HCEC 1CT (cell line): ENCODE data around the gene FADS2.

ENCODE experiments used
- DNase-seq: peaks from one replicate; pipeline ENCODE4 v3.0.0-alpha.2; 2017

The FADS2 gene

DNA sequence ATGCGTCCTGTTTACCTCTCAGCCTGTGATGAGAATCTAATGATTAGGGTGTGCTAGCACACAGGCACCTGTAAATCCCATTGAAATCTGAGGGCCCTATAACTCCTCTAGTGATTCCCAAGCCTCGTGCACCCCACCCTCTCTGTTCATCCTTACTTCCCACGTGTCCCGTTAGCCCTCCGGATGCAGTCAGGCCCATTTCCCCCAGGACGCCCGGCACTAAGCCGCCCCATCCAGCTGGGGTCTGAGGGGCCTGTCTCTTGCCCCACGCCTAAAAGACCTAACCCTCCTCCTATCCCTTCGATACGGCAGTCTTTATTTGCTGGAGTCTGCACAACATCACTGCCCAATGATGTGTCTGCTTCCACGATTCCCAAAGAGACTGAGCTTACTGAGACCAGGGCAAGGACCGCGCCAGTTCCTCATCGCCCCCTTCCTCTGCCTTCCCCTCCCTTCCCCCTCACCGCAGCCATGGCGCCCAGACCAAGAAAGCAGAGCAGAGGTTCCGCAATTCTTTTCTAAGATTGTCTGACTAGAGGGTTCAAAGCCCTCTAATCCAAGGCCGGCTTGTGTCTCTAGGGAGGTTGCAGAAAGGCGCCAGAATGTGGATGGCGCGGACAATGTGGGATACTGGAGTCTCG, 1.1 kb upstream of the FADS2 start:
- peak; percentile 10 for DNase-seq

DNA sequence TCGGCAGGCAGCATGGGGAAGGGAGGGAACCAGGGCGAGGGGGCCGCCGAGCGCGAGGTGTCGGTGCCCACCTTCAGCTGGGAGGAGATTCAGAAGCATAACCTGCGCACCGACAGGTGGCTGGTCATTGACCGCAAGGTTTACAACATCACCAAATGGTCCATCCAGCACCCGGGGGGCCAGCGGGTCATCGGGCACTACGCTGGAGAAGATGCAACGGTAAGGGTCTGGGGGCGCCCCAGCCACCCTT, 204 bp downstream of the FADS2 start:
- DNase-seq = no peak

DNA sequence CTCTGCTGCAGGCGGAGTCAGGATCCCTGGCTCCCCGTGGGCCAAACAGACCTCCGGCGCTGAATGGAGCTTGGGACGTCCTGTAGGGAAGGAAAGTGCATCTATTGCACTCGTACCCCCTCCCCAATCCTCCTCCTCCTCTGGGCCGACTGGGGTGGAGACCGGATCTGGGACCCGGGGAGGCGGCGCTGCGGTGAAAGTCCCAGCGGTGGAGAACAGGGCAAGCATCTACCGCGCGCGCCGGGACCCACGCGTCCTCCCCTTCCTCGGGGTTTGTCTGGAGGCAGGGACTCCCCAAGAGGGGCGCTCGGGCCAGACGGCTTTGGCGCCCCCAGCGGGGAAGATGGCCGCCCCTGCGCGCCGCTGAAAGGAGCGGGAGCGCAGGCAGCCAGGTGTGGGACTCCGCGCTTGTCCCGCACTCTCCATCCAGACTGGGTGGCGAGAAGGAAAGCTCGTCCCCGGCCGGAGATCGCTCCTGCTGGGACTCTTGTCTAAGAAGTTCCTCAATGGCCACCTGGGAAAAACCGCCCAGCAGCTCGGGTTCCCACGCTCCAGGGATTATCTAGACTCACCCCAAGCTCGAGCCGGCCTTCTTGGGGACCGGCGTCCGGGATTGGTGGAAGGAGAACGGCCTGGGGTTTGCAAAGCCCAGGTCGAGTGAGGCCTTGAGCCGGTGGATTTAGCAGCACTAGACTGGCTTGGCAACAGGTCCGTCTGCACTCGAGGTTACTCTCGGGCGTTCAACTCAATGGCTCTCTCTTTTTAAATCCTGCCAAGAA, 718 bp downstream of the FADS2 start:
- DNase-seq = peak; percentile 32

DNA sequence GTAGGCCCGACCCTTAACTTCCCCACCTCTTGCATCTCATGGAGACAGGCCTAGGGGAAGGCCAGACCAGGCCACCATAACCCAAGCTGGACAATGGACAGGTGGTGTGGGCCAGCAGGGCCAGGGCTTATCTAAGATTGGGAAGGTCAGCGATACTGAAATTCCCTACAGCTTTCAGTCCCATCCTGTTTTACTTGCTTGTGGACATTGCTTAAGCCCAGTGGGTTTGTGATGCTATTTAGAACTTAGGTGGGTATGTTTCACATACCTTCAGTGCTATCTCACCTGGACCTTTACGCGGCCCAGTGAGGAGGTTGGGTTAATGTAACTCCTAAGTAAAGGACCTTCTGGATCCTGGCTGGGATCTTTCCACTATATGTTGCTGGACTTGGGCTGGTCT, 1.7 kb downstream of the FADS2 start:
- no peak for DNase-seq

DNA sequence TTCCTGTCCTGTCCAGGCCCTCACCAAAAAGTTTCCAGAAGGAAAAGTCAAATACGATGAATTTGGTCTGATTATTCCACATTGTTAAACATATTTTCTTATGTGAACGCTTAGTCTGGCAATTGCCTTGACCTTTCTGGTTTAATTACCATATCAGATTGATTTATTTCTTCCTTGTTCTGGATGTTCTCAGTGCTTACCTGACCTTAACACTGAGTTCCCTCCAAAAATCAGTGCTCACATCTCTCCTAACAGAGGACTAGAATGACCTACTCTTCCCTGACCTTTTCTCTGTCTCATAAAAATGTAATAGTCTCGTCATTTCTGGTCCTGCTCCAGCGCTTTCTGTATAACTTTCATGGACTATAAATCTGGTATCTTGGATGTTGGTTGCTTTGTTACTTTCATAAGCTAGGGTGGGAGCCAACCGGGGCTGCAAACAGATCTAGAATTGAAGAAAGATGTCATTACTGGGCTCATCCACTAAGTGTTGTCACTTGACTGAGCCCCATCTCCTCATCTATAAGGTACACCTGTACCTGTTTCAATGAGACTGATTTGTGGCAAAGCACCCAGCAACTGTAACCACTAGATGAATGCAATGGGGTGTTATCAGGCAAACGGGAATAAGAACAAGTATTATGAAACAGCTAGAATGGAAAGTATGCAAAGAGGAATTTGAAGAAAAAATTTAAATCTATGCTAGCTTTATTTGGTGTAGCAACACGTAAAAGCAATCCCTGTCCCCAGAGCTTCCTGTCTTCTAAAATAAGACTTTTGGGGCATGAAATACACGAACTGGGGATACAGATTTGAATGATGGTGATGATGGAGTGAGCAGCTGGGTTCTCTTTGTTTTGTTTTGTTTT, 2.4 kb downstream of the FADS2 start:
- no peak for DNase-seq

DNA sequence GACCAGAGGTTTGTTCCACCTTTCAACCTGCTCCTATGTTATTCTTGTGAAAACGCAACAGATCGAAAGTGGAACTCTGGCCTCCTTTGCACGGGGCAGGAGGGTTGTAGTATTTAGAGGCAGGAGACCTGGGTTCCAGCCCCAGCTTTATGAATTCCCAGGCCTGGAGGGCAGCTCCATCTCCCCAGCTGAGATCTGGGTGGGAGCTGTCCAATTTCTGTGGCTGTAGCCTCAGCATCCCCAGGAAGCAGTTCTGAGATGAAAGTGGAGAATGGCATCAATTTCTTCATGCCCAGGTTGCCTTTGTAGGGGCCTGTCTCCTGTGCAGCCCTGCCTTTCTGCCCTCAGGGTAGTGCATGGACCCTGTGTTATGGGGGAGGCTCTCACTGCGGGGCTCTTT, 4.1 kb downstream of the FADS2 start:
- DNase-seq = no peak

DNA sequence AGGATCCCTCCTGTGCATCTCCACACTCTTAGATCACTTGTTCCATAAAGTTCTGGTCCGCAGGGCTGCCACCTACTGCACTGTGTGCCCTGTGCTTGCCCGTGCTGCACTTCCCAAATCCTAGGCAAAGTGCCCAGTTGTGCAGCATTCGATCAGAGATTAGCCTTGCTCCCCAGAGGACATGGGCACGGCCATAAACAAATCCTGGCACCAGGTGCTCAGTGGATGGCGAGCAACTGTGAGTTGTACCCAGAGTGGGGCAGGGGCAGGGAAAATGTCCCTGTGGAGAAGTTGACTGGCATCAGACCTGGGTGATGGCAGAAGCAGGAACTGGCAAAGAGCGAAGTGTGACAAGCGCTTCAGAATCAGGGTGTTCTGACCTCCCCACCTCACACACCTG, 4.7 kb downstream of the FADS2 start:
- no peak for DNase-seq

DNA sequence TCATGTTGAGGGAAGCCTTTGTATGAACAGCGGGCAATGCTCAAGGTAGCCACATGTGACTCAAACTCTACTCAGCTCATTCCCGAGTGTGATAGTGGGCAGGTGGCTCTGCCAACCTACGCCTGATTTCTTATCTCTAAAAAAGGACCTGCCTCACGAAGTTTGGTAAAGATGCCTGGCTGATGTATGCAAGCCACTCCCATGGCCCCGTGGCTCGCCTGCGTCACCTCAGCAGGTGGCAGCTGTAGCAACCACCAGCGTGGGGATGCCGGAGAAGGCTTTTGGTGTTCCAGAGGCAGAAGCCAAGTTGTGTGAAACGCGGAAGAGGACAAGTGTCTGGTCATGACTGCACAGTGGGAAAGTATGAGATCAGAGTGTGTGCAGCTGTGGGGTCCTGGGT, 5.4 kb downstream of the FADS2 start:
- DNase-seq = no peak

DNA sequence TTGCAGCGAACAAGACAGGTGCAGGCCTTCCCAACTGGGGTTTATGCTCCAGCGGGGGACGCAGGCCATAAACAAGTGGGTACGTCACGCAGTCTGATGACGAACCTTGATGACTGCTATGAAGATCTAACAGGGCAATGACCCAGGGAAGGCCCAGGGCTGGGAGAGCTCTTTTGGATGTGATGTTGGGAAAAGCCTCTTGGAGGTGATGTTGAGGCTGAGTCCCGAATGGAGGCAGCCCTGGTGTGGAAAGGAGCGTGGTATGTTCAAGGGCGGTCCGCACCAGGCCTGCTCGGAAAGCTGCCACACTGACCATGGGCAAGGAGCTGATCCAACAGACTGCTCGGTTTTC, 5.8 kb downstream of the FADS2 start:
- DNase-seq = no peak

DNA sequence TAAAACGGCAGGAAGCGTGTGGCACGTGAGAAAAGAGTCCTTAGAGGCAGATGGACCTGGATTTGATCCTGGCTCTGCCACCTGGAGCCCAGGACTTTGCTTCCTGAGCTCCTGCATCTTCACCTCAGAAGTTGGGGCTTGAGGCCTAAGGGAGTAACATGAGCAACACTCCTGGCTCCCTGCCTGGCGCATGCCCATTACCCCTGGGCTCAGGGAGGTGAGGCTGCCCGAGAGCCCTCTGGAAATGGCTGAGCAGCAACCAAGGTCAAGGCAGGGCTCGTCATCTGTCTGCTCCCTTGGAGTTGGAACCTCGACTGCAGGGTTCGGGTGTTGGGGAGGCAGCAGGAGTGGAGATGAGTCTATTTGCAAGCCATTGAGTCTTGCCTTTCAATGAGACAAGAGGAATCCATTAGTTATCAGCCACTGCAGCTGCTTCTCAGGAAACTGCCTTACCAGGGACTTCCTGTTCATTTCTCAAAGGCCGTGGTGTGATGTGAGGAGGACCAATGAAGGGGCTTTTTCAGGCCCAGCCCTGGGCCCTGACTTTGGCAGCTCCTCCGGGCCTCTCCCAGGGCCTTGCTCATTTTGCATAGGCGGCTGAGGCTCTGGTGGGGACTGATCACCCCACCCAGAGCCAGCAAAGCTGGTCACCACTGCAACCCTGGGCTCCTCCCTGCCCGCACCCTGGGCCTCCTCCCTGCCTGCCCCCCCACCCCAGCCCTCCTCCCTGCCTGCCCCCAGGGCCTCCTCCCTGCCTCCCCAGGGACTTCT, 6.4 kb downstream of the FADS2 start:
- peak; percentile 89 for DNase-seq

DNA sequence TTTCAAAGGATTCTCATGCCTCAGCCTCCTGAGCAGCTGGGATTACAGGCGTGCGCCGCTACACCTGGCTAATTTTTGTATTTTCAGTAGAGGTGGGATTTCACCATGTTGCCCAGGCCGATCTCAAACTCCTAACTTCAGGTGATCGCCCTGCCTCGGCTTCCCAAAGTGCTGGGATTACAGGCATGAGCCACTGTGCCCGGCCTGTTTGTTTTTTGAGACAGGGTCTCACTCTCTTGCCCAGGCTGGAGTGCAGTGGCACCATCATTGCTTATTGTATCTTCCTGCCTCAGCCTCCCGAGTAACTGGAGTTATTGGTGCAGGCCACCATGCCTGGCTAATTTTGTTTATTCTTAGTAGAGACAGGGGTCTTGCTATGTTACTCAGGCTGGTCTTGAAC, 8.1 kb downstream of the FADS2 start:
- no peak for DNase-seq

DNA sequence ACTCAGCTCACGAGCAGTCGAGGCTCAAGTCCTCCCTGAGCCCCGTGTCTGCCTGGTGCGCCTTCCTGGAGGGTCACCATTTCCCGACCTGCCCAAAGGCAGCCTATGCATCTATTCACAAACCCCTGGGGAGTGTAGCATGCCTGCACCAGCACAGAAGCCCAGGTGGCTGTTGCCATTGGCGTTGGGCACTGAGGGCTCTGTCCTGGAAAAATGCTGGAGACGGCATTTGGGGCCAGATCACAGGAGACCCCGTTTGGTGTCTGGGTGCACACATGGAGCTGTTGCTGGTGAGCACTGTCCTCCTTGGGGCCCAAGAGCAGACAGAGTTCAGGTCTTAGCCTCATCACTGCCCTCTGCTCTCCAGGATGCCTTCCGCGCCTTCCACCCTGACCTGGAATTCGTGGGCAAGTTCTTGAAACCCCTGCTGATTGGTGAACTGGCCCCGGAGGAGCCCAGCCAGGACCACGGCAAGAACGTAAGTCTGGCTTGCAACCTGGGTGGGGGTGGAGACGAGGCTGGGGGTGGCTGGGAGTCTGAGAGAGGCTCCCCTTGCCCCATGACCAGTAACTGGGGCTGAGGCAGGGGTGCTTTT, 9.4 kb downstream of the FADS2 start:
- DNase-seq = no peak

DNA sequence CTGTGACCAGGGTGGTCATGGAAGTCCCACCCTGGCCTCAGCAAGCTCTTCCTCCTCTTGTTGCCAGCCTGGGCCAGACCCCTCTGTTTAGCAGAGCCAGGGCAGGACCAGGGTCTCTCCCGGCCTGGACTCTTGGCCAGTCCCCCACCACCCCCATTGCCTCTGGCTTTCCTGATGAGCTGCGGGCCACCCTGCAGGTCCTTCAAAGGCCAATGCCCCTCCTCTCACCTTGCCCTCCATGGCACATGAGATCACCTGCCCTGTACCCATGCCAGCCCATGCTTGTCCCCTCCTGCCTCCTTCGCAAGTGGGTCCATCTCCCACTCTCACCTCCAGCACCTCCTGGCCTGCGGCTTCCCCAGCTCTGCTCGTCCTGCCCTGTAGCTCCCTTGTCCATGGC, 10.4 kb downstream of the FADS2 start:
- no peak for DNase-seq

DNA sequence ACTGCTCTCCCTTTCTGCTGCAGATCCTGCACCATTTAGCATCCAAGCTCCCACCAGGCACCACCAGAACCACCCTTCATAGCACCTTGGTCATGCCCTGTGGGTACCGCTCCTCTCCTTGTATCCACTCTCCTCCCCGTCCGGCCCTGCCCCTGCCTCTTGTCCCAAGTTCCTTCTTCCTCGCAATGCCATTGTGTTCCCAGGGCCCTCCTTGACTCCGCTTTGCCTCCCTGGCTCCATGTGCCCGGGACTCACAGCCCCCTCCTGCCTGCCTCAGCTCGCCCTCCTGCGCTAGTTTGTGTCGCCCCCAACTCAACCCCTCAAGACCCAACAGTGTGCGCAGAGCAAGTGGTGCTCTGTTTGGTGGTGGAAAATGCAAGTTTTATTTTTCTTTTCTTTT, 10.8 kb downstream of the FADS2 start:
- DNase-seq = no peak

DNA sequence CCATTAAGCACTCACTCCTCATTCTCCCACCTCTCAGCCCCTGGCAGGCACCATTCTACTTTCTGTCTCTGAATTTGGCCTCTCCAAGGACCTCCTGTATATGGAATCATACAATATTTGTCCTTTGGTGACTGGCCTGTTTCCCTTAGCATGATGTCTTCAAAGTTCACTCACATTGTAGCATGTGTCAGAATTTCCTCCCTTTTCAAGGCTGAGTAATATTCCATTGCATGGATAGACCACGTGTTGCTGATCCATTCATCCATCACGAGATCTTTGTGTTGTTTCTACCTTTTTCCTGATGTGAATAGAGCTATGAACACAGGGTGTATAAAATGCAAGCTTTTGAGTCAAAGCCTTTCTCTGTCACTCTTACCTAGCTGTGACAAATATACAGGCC, 11.6 kb downstream of the FADS2 start:
- no peak for DNase-seq

DNA sequence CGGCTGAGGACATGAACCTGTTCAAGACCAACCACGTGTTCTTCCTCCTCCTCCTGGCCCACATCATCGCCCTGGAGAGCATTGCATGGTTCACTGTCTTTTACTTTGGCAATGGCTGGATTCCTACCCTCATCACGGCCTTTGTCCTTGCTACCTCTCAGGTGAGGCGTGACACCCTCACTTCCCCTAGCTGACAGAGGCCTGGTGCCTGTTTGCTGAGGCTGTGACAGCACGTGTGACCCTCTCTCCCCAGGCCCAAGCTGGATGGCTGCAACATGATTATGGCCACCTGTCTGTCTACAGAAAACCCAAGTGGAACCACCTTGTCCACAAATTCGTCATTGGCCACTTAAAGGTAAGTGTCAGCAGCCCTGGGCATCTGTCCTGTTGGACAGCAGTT, 12.3 kb downstream of the FADS2 start:
- no peak for DNase-seq

DNA sequence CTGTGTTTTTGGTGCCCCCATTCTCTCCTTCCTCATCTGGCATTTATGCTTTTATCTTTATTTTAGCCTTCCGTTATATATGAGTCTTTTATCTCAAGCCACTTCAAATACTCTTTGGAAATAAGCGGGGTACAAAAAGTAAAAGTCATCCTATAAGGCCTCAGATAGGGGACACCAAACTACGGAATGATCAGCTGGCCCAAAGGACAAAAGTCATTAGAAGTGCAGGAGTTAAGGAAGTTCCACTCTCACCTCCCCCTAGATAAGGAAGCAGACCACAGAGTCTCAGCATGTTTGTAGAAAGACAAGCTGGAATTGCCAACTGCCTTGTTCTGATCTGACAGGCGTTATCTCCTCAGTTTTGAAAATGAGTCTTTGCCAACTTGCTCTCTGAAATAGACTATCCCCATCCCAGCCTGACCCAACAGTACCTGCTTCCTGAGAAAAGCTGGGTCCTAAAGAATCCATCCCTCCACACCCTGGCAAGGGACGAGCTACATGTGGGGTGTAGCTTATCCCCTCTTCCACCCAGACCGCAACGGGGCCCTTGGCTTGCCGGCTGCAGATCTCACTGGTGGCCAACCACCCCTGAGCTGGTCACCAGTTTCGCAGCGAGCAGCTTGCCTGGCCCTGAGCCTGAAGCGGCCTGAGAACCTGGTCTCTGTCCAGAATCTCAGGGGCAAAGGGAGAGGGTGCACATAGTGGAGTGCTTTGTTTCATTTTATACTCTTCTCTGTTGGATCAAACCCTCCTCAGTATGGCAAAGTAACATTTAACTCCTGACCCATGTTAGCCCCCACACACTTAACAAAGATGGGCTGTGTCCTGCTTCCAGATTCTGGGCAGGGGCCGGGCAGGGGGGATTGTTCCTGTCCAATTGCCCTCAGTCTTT, 13.8 kb downstream of the FADS2 start:
- no peak for DNase-seq

DNA sequence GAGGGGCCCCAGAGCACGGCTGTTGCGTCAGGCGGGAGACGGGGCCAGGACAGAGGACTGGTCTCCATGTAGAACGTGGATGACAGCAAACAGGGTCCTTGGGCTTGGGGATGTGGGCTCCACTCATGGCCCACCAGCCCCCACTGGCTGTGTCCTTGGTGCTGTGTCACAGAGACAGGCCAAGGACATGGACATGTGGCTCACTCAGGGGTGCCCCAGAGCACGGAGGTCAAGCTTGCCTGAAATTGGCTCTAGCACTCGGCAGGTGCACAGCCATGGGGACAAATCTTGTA, 14.4 kb downstream of the FADS2 start:
- DNase-seq = no peak

DNA sequence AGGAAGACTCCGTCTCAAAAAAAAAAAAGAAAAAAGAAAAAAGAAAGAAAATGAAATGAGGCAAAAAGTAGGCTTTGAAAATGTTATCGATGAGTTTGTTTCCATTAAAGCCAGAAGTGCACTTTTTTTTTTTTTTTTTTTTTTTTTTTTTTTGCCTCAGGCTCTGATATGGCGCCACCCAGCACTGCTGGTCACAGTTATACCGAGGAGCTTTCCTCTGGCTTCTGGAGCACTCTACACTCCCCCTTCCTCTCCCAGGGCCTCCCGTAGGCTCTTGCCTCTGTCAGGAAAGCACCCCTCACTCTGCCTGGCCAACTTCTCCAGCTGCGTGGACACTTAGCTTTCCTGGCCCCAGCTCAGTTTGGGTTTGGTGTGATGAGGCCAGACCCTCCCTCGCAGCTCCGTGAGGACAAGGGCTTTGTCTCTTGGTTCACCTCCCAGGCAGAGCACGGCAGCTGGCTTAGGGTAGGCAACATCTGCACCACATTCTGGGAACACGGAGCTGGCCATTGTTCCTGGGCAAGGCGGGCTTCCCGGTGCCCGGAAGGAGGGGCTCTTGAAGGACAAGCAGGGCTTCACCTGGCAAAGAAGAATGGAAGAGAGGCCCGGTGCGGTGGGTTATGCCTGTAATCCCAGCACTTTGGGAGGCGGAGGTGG, 16.9 kb downstream of the FADS2 start:
- DNase-seq = no peak

DNA sequence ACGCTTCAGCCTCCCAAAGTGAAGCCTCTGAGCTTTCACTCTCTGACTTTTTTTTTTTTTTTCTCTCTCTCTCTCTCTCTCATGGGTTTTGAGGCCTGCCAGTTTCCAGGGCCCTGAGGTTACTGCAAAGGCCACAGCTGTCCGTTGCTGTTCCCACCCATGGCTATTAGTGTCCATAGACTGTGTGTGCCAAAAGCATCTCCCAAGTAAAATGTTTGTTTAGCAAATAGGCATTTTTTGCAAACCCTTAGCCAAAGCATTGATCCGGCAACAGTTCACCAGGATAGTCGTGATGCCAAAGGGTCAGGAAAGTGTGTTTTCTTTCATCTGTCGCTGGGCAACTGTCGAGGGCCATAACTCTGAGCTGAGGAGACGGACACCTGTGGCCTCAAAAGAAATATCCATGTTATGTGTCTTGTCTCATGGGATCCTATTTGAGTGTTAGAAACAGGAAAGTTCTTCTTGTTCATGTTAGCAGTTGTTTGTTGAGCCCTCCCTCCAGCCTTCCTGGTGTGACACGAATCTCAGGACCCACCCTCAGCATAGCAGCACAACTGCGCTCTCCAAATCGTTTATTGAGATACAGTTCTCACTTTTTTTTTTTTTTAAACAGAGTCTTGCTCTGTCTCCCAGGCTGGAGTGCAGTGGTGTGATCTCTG, 18.4 kb downstream of the FADS2 start:
- DNase-seq = no peak

DNA sequence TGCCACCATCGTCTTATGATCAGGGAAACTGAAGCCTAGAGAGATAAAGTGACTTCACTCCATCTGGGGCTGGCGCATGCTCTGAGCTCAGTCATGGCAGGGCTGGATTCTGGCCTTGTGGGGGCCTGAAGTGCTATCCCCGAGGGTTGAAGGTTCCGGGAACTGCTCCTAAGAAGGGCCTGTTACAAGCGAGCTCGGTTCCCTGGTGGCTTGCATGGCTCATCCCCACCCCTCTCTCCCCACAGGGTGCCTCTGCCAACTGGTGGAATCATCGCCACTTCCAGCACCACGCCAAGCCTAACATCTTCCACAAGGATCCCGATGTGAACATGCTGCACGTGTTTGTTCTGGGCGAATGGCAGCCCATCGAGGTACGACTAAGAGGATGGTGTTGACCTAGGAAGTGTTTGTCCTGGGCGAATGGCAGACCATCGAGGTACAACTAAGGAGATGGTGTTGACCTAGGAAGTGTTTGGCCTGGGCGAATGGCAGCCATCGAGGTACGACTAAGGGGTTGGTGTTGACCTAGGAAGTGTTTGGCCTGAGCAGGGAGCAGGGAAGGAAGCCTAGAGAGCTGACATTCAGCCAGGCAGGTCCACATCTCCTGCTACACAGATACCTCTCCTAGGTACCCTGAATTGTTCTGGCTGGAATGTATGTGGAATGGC, 19.9 kb downstream of the FADS2 start:
- DNase-seq = no peak
